Fibroblast of the aortic adventitia (primary cell): ENCODE results near the gene HSPA1L. TPM values are rescaled to one million over a fixed set of nuclear protein-coding genes. Genes with fewer than 3 reads are reported as not detected.
"Not testable (repeated sequence)": the region's sequence is repeated elsewhere in the genome, so short reads cannot be mapped to it uniquely, and the experiment has no call there.

Experiments used
- DNase-seq: peaks from one replicate; pipeline ENCODE4 v3.0.0-alpha.2; 2010; ENCODE audit warnings: low read depth
- H3K4me3 ChIP-seq: 2 replicates; pipeline ENCODE4 v1.5.1; 2011; ENCODE audit warnings: low read depth, mild to moderate bottlenecking, control low read depth, low read length, moderate library complexity
- total RNA-seq: library from RNA; depleted of rRNA; stranded (reverse); fragments of >200 nt; gene quantifications from 2 replicates; pipeline ENCODE4 v1.2.3, GENCODE V29; 2012; ENCODE audit warnings: low replicate concordance
- TF ChIP-seq, protein P1 (sequence below): IDR thresholded peaks from 2 replicates; pipeline ENCODE4 v1.5.1; 2011; ENCODE audit warnings: mild to moderate bottlenecking, low read length, control low read depth, inconsistent platforms; ENCODE audit not compliant: insufficient read depth

Gene HSPA1L
- total RNA-seq, 1 donor = 1.4 TPM

DNA sequence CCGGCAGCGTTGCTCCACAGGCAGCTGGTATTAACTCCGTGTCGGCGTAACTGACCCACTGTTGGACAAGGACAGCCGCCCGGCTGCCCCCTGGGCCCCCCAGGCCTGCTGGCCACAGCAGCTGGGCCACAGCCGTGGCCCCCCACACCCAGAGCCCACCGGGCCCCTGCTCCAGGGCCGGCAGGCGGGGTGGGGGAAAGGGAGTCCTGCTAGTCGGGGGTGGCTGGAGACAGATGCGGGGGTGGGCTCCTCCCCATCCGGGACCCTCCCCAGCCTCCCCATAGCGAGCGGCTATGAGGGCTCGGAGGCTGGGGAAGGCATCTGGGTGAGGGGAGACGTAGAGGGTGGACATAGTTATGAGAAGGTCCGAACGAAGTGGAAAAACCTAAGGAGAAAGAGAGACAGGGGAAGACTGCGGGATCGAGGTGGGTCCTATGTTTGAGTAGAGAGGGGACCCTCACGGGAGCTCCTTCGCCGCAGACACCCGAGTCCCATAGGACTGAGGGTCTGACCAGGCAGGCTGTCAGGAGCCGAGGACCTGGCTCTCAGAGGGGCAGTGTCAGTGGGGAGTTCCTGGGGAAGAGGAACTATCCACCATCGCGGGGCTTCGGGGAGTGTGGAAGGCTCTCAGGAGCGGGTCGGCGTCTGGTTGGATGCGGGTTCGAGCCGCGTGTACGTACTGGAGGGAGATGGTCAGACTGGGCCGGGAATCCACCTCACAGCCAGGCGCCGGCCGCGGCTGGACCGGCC, 20.0 kb downstream of the HSPA1L start:
- TF ChIP-seq, protein P1, sequence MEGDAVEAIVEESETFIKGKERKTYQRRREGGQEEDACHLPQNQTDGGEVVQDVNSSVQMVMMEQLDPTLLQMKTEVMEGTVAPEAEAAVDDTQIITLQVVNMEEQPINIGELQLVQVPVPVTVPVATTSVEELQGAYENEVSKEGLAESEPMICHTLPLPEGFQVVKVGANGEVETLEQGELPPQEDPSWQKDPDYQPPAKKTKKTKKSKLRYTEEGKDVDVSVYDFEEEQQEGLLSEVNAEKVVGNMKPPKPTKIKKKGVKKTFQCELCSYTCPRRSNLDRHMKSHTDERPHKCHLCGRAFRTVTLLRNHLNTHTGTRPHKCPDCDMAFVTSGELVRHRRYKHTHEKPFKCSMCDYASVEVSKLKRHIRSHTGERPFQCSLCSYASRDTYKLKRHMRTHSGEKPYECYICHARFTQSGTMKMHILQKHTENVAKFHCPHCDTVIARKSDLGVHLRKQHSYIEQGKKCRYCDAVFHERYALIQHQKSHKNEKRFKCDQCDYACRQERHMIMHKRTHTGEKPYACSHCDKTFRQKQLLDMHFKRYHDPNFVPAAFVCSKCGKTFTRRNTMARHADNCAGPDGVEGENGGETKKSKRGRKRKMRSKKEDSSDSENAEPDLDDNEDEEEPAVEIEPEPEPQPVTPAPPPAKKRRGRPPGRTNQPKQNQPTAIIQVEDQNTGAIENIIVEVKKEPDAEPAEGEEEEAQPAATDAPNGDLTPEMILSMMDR = no peak
- DNase-seq = no peak

DNA sequence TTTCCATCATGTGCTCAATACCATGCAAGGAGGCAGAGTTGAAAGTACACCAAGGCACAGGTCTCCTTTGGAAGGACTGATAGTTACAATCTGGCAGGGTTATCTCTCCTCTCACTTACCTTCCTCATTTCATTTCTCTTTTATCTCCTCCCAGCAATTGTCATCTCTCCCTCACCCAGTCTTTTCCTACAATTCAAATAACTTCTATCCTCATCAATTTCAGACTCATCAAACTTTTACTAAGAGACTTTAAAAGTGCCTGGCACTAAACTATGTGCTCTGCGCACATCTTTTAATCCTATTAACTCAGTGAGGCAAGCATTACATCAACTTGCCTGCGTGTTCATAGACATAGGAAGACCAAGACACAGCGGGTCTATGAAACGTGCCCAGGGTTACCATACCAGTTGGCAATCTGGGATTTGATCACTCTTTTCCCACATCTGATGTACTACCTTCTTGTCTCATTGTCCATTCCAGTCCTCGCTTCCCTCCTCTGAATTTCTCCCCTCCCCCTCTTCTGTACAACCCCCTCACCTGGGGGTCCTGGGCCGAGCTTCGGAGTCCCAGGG, 20.7 kb downstream of the HSPA1L start:
- TF ChIP-seq, protein P1 = no peak
- H3K4me3 ChIP-seq = peak overlapping the region; percentile 94
- DNase-seq = peak; percentile 52

More for the DNA sequence above, 20.0 kb downstream of the HSPA1L start:
- peak overlapping the region; percentile 94 for H3K4me3 ChIP-seq

DNA sequence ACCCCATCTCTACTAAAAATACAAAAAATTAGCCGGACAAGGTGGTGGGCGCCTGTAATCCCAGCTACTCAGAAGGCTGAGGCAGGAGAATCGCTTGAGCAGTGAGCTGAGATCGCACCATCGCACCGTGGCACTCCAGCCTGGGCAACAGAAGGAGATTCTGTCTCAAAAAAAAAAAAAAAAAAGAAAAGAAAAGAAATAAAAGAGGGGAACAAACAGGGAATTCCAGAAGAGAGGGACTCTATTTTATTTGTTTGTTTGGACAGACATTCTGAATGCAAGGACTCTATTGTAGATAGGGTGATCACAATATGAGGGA, 21.2 kb downstream of the HSPA1L start:
- peak overlapping the region; percentile 94 for H3K4me3 ChIP-seq
- not testable (repeated sequence) for DNase-seq

DNA sequence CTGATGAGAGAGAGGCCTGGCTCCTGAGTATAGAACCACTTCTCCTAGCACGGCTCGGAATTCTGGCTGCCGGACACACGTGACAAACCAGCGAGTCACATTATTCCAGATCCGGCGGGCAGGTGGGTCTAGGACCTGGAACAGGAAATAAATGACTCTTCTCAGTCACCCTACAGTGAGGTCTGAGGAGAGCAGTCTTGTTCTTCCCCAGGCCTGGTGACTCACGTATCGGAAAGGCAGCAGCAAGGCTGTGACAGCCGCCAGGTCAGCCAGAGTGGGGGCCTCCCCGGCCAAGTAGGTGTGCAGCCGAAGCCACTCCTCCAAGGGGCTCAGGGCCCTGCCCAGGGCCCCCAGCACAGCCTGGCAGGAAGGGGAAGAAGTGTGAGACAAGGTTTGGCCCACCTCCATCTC, 22.3 kb downstream of the HSPA1L start:
- TF ChIP-seq, protein P1 = no peak
- H3K4me3 ChIP-seq = no peak overlapping the region
- no peak for DNase-seq

DNA sequence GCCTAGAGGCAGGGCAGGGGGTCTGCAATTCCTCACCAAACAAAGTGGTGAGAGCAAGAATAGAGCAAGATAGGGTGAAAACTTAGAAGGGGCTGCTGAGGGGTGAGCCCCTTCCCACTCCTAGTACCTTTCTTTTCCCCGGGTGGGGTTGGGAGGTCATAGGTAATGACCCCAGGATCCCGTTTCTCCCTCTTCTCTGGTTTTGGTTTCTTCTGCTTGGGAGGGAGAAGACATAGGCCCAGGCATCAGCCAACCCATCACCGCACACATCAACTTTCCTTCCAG, 23.1 kb downstream of the HSPA1L start:
- TF ChIP-seq, protein P1 = no peak
- no peak overlapping the region for H3K4me3 ChIP-seq
- DNase-seq = no peak

DNA sequence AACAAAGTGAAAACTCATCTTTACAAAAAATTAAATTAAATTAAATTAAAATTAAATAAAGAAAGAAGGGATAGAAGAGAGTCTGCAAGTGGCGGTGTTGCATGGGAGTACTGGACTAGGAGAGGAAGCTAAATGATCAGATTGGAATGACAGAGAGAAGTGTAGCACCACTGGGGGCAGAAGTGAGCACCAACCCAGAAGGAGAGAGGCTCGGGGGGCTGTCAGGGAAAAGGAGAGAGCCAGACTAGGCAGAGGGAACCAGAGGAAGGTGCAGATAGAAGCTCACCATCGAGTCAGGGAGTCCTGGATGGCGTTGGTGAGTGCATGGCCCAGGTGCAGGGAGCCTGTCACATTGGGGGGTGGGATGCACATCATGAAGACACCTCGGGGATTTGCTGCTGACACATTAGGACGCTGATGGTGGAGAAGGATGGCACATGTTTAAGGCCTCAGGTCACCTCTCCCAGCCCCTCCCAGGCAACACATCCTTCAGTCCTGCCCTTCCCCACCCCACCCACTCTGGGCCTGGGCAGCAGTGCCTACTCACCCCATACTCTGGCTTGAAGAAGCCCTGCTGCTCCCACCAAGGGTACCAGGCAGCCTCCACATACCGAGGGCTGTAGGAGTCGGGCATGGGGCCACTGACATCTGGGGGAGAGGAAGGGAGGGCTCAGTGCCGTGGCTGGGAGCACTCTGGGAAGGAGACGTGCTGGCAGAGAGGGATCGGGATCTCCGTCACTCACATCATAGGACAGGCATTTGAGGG, 23.6 kb downstream of the HSPA1L start:
- TF ChIP-seq, protein P1 = peak; percentile 75
- H3K4me3 ChIP-seq = no peak overlapping the region
- peak; percentile 54 for DNase-seq

DNA sequence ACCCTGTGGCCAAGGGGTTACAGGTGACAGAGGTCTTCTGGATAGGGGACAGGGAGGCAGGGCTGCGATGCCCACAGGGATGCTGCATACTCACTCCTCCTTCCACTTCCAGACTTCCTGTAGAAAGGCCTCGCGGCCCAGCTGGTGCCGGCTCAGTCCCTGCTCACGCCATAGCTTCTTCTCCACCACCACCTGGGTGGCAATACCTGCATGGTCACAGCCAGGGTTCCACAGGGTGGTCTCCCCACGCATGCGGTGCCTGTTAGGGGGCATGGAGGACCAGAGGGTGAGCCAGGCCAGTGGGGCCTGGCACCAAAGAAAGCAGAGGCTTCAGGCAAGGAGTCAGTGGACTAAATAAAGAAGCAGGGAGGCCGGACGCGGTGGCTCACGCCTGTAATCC, 29.6 kb downstream of the HSPA1L start:
- no peak for DNase-seq
- no peak overlapping the region for H3K4me3 ChIP-seq
- TF ChIP-seq, protein P1 = no peak
